ENCODE data around the gene SLC66A2. TPM values are rescaled to one million over a fixed set of nuclear protein-coding genes. Genes with fewer than 3 reads are reported as not detected.
A peak's percentile ranks its signal among the peaks of the same experiment; 100 is the strongest.

The SLC66A2 gene
- total and polyA plus RNA-seq, 10 of the 15 experiments (the other 5 are each of a cell fraction or from before 2014, with no cell fraction given), result 0.69 to 42.5 (median 14.8) TPM

DNA sequence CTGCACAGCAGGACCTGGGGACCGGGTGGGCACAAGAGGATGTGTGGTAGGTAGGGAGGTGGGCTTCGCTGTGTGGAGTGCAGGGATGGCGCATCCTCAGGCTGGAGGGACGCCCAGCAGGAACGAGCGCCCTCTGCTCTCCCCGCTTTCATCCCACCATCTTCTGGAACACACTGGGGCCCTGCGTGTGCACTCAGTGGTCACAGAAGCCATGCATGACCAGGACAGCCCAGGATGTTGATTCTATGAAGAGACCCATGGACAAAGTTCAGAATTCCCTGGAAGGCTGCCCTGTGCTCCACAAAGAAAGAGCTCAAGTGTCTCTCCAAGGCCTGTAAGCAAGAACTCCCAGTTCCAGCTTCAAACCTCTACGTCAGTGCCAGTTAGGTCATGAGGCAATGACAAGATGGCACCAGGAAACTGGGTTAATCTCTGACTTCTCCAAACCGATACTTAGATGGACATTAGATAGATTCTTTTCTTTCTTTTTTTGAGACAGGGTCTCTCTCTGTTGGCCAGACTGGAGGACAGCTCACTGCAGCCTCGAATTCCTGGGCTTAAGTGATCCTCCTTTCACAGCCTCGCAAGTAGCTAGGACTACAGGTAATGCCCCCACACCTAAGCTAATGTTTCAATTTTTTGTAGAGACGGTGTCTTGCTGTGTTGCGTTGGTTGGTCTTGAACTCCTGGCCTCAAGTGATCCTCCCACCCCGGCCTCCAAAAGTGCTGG is 3.4 kb downstream of the SLC66A2 start:
- intact Hi-C loops (cut with micrococcal nuclease; ENCODE audit: unreplicated experiment), result no loop called here
- Histone ChIP-seq H3K4me1 (ENCODE audit: control insufficient read depth, insufficient read depth, low read length) (peaks cover 40% of the 10 kb centered on the region), H3K9me3 (replicated peaks; ENCODE audit: control insufficient read depth, insufficient read depth, low read length) (no peaks in the 10 kb centered on the region), H2AFZ (ENCODE audit: control insufficient read depth, low read depth, low read length) (no peak overlapping the region), H3K4me2 (ENCODE audit: control insufficient read depth, insufficient read depth) (peak overlapping the region; percentile 13), H3K79me2 (ENCODE audit: control insufficient read depth, insufficient read depth, low read length) (peaks cover 41% of the 10 kb centered on the region), H3K4me3 (no peak overlapping the region), H3K27ac (ENCODE audit: control insufficient read depth, insufficient read depth) (no peak overlapping the region), H4K20me1 (ENCODE audit: control insufficient read depth, insufficient read depth) (no peaks in the 10 kb centered on the region), H3K36me3 (ENCODE audit: control insufficient read depth in 2 of 2, insufficient read depth in 2 of 2, low read length in 1 of 2) (peaks cover 0 to under 1% of the 10 kb centered on the region in 2 experiments; a peak in 3 of 4 replicates), H3K9ac (ENCODE audit: control insufficient read depth, insufficient read depth, low read length) (no peak overlapping the region), H3K27me3 (replicated peaks in 1 of 2; ENCODE audit: control insufficient read depth in 2 of 2, insufficient read depth in 2 of 2, low read length in 1 of 2) (no peaks in the 10 kb centered on the region)
- RAD21 ChIA-PET (ENCODE audit: unreplicated experiment), result no interaction called here
- POLR2A ChIA-PET, result no interaction called here
- 92% methylated on average over 14 of the region's 15 CpGs for WGBS (ENCODE audit: insufficient coverage, insufficient replicate concordance, low lambda C conversion rate, missing lambda C conversion rate)
- CTCF ChIA-PET, result no interaction called here
- no peak for TF ChIP-seq CBX5 (IDR thresholded peaks at IDR 0.05; ENCODE audit: low read depth)
- no peak for TF ChIP-seq NRF1 (conservative IDR thresholded peaks at IDR 0.05; ENCODE audit: low read depth, low read length)
- TF ChIP-seq, protein P1, sequence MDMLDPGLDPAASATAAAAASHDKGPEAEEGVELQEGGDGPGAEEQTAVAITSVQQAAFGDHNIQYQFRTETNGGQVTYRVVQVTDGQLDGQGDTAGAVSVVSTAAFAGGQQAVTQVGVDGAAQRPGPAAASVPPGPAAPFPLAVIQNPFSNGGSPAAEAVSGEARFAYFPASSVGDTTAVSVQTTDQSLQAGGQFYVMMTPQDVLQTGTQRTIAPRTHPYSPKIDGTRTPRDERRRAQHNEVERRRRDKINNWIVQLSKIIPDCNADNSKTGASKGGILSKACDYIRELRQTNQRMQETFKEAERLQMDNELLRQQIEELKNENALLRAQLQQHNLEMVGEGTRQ (IDR thresholded peaks at IDR 0.05; ENCODE audit: borderline replicate concordance, low read depth, low read length), result no peak
- no peak for TF ChIP-seq RB1 (IDR thresholded peaks at IDR 0.05; ENCODE audit: borderline replicate concordance)
- no peak for TF ChIP-seq SREBF2 (IDR thresholded peaks at IDR 0.05; ENCODE audit: low read length)
- in situ Hi-C loops (cut with MboI), result no loop called here
- ATAC-seq (no peak), DNase-seq (ENCODE audit: low read depth, low spot score) (no peak), FAIRE-seq (no peak)
- no TSS peak for BruUV-seq (replicated peaks)
- SMC1A ChIA-PET (ENCODE audit: uncharacterized antibody, unreplicated experiment), result interaction anchor here (0.6 kb wide), 1 partner anchor 18 kb away, joined by 3 read pairs; no protein-coding TSS in a partner anchor

Data from GM12878 (cell line).